Astrocyte (in vitro differentiated cells and primary cell): ENCODE measurements around the gene NPFFR1.

ENCODE experiments used
- EZH2 ChIP-seq: IDR thresholded peaks from 2 replicates; pipeline ENCODE4 v1.6.1; 2012; ENCODE audit warnings: mild to moderate bottlenecking, low read length, inconsistent platforms; ENCODE audit not compliant: insufficient read depth
- TF ChIP-seq, protein P1 (sequence below): IDR thresholded peaks from 2 replicates; pipeline ENCODE4 v1.5.1; 2011; ENCODE audit warnings: low read depth, mild to moderate bottlenecking, inconsistent platforms, low read length, moderate library complexity; ENCODE audit not compliant: insufficient read depth

DNA sequence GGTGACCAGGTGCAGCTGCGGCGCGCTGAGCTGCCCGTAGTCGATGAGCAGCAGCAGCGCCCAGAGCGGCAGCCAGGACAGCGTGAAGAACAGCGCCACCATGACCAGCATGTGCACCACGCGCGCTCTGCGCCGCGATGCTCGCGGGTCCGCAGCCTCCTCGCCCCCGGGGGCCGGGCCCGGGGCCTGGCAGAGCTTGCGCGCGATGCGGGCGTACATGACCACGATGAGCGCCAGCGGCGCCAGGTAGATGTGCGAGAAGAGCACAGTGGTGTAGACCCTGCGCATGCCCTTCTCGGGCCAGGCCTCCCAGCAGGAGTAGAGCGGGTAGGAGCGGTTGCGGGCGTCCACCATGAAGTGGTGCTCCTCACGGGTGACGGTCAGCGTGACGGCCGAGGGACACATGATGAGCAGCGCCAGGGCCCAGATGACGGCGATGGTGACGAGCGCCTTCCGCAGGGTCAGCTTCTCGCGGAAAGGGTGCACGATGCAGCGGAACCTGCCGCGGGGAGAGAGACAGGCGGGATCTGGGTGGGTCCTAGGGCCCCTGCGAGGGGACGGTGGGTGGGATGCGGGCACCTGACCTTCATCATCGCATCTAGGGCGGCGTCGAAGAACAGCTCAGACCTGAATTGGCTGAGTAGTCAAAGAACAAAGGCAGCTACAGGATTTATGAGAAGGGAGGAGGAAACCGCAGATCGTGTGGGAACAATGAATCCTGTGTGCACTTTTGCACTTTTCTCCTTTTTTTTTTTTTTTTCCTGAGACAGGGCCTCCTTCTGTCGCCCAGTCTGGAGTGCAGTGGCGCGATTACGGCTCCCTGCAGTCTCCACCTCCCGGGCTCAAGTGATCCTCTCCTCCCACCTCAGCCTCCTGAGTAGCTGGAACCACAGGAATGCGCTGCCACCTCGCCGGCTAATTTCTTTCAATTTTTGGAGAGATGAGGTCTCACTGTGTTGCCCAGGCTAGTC, 28.2 kb downstream of the NPFFR1 start:
- TF ChIP-seq, protein P1, sequence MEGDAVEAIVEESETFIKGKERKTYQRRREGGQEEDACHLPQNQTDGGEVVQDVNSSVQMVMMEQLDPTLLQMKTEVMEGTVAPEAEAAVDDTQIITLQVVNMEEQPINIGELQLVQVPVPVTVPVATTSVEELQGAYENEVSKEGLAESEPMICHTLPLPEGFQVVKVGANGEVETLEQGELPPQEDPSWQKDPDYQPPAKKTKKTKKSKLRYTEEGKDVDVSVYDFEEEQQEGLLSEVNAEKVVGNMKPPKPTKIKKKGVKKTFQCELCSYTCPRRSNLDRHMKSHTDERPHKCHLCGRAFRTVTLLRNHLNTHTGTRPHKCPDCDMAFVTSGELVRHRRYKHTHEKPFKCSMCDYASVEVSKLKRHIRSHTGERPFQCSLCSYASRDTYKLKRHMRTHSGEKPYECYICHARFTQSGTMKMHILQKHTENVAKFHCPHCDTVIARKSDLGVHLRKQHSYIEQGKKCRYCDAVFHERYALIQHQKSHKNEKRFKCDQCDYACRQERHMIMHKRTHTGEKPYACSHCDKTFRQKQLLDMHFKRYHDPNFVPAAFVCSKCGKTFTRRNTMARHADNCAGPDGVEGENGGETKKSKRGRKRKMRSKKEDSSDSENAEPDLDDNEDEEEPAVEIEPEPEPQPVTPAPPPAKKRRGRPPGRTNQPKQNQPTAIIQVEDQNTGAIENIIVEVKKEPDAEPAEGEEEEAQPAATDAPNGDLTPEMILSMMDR = no peak
- TF ChIP-seq EZH2 = peak; percentile 81
